Activated CD4-positive, alpha-beta T cell treated with anti-CD3 and anti-CD28 coated beads for 1 hour (primary cell): ENCODE data around the gene ANKRD53.

Source experiments
- DNase-seq: peaks from one replicate; pipeline ENCODE4 v3.0.0-alpha.2; 2020

Gene ANKRD53

DNA sequence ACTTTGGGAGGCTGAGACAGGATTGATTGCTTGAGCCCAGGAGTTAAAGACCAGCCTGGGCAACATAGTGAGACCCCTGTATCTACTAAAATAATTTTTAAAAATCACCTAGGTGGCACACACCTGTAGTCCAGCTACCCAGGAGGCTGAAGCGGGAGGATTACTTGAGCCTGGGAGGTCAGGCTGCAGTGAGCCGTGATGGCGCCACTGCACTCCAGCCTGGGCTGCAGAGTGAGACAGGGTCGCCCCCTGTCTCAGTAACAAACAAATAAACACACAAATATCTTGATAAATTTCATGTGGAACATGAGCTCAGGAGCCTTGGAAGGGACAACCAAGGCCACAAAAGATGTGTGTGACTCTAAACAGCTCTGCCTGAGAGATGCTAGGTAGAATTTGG, 11.7 kb upstream of the ANKRD53 start:
- DNase-seq, result no peak

DNA sequence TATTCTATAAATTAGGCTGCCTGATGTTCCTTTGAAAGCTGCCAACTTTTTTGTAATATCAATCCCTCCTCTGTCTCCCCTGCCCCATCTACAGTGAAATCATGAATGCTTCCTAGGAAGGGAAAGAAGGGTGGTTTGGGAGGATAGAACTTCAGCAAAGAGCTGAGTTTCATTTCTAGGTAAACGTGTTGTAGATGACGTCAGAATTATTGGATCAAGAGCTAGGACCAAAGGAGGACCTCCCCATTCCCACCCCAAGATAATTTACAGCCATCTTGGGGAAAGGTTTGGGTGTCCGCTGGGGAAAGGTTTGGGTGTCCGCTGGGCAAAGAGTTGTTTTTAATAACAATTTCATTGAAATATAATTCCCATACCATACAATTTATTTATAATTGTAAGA, 11.2 kb upstream of the ANKRD53 start:
- no peak for DNase-seq

DNA sequence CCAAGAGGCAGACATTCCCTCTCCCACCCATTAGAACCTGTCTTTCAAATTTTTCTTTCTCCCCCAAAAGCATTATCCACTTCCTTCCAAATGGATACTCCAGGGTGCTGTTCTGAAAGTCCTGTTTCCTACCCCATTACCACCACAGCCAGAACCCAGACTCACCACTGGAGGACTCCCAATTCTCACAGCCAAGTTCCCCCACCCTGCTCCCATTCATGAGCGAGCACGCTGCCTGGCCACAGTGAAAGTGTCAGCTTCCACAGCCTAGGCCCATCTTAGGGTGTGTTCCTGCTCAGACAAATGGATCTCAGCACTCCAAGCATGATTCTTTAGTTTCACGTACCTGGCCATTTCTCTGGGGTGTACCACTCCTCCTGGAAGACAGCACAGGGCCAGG, 3.8 kb upstream of the ANKRD53 start:
- no peak for DNase-seq

DNA sequence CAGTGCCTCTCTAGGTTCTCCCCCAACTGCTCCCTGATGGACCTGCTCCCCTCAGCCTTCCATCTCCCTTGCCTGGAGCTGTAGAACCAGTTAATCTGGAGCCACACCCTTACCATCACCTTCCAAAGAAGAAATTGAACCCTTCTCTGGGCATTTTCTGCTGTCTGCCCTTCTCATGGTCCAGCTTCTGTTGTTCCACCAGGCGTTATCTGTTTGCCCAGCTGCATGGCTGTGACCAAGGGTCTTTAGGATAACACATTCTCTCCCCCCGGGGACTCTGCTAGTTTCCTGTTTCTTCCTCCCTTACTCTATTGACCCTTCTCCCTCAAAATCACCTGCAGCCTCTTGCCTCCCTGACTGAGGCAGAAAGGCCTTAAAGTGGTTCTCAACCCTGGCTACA, 3.2 kb upstream of the ANKRD53 start:
- DNase-seq, result no peak

DNA sequence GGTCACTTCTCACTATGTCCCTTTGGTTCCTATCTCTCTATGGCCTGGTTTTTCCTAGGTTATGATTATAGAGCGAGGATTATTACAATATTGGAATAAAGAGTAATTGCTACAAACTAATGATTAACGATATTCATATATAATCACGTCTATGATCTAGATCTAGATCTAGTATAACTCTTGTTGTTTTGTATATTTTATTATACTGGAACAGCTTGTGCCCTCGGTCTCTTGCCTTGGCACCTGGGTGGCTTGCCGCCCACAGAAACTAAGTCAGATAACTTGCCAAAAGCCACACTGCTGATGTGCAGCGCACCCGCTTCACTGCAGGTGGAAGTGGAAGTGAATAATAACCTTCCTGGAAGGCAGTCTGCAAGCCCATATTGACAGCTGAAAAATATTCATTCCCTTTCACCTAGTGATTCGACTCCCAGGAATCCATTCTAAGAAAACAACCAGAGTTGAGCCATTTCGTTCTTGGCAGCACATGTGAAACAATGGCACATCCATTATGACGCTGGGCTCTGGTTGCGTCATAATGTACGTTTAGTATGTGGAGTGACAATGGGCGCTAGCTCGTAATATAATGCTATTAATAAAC, 725 bp upstream of the ANKRD53 start:
- DNase-seq, result no peak

DNA sequence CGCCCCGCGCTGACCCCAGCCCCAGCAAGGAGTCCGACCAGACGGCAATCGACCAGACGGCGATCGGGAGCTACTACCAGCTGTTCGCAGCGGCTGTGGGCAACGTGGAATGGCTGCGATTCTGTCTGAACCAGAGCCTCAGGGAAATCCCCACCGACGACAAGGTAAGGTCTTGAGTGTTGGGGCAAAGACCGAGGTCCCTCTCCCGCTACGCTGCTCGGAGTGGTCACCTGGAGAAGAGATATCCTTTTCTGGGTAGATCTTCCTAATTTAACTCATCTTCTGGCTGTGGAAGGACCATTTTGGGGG, 704 bp downstream of the ANKRD53 start:
- no peak for DNase-seq

DNA sequence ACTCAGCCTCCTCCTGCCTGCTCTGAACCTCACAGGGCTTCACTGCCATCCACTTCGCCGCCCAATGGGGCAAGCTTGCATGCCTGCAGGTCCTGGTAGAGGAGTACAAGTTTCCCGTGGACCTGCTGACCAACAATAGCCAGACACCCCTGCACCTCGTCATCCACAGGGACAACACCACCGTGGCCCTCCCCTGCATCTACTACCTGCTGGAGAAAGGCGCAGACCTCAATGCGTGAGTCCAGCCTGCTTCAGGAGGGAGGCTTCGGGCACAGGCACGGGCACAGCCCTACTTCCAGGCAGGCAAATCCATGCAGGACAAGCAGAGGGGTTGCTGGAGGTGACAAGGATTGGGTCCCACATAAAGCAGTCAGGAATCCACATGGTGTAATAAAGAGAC, 1.2 kb downstream of the ANKRD53 start:
- no peak for DNase-seq

DNA sequence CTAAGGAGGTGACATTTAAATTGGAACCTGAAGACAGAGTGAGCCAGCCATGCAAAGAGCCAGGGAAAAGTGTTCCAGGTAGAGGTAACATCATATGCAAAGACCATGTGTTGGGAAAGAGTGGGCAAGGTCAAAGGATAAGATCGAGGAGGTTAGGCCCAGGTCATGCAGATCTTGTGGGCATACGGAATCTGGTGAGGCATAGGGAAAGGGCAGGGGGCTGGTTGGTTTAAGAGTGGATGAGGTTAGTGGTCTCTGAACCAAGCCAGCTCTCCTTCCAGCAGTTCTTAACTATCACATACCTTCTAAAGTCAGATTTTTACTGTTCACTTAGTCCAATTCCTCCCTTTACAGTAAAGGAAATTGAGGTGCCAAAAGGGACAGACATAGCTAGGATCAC, 3.0 kb downstream of the ANKRD53 start:
- DNase-seq, result no peak

DNA sequence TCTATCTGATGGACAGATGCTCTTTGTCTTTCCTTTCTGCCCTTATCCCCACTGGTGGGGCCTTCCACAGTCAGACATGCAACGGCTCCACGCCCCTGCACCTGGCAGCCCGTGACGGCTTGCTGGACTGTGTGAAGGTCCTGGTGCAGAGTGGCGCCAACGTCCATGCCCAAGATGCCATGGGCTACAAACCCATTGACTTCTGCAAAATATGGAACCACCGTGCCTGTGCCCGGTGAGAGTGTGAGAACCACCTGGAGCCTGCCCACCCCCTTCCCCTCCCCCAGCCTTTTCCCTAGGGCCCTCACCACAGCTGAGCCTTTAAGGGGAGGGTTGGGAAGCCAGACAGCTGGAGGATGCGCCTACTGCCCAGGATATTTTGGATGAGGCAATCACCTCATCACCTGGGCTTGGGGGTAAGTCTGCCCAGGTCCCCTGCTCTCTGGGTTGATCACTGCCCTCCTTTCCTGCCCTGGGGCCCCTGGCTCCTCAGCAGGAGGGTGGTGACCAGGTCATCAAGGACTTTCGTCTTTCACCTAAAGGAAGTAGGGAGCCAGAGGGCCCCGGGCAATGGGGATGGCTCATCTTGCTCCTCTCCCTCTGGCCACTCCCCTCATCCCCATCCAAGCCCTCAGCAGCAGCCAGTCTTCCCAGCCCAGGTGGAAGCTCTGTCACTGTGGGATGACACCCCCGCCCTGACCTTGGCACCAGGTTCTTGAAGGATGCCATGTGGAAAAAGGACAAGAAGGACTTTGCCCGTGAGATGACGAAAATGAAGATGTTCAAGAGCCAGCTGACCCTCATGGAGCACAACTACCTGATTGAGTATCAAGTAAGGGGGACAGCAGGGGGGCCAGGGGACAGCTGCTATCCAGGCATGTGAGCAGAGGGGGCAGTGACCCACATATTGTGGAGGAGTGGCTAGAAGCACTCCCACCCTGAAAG, 3.7 kb downstream of the ANKRD53 start:
- no peak for DNase-seq

DNA sequence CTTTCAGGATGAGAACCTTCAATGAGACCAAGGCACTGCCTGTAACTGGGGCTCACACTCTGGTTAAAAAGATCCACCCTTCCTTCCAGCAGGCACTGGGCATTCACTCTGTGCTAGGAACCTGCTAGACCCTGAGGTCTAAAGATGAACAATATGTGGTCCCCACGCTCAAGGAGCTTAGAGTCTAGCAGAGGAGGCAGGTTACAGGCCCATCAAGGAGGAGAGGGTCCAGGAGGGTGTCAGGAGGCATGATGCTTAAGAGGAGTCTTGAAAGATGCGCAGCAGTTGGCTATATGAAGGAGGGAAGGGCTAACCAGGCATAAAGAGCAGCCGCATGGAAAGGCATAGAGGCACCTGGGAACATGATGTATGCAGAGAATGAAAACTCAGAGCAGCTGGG, 4.5 kb downstream of the ANKRD53 start:
- DNase-seq, result no peak

DNA sequence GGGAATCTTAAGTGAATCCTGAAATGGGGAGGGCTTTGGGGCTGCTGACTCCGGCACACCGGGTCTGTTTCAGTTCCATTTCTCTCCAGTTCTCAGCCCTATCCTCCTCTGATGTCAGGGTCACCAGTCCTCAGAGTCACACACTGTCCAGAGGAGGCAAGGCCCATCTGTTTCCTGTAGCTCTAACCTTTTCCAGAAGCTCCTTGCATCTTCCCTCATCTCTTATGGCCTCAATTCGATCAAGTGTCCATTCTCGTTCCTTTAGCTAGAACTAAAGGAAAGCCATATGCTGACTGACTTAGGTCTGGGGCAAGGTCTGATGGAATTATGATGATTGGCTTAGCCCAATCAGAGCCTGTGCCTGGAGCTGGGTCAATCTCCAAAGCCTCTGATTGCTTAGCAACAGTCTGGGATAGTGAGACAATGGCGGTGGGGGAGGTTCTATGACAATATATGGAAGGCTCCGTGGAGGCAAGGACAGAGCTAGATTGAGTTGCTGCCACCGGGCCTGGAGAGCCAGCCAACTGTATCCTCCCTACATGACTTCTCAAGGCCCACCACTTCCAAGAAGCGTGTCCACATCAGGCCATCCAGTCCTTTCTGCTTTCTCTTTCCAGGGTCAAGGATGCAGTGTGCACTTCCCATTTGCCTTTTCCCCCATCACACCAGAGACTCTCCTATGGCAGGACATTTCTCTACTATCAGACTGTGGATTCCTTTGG, 5.2 kb downstream of the ANKRD53 start:
- no peak for DNase-seq

DNA sequence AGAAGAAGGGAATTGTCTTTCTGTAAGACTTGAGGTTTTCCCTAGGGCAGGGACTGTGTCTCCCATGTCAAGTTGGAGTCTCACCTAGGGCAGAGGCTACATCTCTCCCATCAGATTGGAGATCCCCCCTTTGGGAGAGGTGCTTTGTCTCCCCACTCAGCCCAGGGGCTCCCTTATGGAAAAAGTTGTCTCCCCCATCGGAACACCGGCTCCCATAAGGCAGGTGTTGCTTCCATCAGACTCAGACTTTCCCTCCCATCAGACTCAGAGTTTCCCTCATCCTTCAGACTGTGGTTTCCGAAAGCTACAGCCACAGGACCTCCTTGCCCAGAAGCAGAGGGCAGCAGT, 5.8 kb downstream of the ANKRD53 start:
- peak; percentile 3 for DNase-seq

DNA sequence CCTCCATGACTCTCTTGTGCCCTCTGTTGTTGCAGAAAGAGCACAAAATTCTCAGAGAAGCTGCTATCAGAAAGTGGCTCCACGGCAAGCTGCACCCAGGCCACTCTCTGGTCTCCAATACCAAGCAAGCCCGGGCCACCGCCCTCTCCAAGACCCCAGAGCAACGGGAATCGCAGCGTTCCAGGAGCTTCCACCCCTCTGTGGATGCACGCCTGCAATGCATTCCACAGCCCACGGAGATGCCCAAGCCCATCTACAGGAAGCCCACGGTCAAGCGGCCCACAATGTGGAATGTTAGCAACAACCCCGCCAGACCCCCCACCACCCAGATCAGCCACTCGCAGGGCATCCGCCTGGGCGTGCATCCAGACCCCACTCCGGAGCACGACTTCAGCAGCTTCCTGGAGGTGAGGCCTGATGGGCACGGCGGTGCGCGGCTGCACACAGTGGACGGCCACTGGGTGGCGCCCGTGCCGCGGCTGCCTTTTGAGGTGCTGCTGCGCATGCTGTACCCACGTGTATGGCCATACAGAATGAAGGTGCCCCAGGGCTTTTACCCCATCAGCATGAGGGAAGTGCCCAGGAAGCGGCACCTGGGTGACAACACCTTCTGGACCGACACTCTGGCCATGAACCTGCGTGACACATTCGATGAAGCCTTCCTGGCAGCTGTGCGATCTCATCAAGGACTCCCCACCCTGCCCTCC, 6.3 kb downstream of the ANKRD53 start:
- peak; percentile 70 for DNase-seq

DNA sequence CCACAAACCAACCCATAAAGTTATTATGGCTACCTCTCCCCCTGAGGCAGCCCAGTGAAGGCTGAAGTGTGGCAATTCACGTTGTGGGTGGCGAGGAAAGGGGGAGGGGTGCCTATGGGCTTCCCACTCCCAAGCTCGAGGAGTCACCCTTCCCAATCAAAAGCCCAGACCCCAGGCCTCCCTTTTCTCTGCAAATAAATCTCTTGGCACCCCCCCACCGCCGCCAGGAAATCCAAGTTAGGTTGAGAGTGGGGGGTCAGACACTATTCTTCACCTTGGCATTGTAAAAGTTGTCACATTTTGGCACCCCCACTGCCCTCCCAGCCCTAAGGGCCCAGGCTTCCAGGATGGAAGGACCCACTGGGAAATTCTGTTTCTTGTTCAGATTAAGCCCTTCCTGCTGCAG, 6.9 kb downstream of the ANKRD53 start:
- DNase-seq, result no peak

DNA sequence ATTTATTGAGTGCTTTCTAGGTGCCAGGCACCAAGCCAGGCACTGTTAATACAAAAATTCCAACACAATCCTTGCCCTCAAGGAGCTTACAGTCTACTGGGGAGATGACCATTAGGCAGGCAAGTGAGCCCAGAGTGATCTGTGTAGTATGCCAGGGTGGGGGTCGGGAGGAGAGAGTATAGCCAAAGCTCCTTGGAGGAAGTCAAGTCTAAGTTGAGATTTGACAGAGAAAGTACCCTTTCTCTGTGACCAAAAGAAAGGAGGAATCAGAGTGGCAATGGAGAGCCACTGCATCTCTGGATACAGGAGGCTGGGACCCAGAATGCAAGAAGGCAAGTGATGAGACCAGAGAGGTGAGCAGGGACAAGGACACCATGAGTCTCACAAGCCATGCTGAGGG, 7.5 kb downstream of the ANKRD53 start:
- peak; percentile 1 for DNase-seq

DNA sequence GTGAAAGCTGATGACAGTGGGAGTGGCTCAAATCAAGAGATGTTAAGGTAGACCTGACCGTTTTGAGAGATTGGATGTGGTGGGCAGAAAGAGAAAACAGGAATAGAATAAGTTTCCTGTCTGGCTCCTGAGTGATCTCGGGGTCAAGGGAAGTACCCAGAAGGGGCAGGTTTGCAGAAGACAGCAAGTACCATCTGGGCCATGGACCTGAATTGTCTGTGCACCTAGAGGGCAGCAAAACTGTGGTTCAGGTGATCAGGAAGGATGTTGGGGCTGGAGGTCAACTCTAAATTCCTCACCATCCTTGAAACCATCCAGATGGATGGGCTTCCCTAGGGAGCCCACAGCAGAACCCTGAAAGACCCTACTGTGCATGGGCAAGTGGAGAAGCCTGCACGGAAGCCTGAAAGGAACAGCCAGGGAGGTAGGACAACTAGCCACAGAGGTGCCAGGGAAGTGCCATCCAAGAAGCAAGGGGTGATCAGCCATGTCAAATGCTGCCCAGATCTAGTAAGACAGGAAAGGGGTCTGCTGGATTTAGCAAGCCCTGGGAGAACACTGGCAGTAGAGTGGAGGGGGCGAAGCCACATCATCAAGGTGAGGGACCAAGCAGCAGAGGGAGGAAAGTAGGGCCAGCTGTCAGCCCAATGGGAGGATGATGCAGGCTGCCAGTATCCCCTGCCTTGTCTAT, 8.2 kb downstream of the ANKRD53 start:
- DNase-seq, result peak; percentile 2

DNA sequence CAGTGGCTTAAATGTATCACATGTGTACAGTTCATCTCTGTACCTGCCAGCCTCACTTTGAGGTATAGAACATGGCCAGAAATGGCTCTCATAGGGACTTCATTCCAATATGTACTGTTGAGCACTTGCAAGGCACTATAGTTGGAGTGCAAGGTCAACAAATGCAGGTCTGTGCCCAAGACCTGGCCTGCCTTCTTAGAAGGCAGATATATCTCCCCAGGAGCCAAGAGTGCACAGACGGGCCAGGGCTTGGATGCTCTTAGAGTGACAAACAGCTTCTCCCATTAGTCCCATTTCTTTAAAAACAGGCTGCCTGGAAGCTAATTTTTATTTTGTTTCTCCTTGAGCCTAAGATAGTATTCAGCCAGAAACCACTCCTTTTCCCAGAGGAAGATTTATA, 9.0 kb downstream of the ANKRD53 start:
- DNase-seq, result peak; percentile 2

DNA sequence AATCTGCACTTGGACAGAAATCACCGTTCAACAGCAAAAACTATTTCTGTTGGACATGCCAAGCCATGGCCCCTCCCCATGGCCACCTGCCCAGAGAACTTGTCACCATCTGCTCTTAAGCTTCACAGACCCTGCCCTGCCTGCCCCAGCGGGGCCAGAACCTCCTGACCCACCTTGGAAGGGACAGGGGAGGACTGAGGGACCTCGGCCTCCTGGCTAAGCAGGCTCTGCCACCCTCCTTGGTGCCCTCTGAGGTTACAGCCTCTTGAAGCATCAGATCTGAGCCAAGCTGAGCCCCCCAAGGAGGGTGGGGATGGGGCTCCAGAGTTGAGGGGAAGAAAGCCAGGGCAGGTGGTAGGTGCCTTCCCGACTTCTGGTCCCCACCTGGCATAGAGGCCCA, 9.7 kb downstream of the ANKRD53 start:
- DNase-seq, result peak; percentile 2

DNA sequence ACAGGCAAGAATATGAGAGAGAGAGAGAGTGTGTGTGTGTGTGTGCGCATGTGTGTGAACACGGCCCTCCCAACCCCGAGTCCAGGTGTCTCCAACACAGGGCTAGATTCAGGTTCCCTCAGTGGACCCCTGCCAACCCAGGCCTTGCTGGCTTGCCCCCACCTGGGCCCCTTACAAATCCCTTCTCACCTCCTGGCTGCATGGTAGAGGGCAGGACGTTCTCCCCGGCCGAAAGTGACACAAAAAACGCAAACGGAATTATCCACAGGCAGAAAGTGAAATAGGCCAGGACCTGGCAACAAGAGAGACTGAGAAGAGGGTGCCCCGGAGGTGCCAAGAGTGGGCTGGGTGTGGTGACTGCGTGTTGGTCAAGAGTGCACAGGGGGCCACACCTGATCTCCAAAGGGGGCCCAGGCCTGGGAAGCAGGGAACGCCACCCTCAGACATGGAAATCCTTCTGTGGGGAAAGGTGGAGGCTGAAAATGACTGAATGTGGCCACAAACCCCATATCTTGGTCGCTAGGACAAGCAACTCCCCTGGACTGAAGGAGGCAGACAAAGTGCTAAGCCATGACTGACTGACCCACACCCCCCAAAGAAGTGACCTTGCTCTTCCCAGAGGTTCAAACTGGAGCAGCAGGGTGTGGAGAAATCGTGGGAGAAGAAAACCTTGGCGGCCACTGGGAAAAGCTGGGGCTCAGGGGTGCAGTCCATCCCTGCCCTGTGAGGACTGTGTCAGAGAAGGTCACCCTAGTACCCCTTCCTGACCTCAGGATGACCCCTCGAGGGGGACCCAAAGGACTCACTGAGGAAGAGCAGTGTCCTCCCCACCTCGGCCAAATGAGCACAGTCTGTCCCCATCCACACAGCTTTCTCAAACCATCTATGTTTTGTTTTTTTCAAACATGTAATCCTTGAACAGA, 10.6 kb downstream of the ANKRD53 start:
- no peak for DNase-seq

DNA sequence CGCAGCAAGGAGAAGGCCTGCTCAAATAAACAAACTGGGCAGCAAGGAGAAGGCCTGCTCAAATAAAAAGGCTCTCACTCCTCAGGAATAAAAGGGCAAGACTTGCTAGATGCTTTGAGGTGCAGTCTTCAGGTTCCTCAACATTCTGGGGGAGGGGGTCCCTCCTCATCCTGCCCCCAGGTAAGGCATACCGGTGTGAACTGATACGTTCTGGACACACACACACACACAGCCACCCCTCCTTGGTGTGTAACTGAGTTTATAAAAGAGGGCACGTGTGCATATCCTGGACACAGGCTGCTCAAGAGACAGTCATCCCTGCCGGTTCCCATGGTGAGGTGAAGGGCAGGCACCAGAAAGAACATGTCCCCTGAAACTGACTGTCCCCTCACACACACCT, 11.8 kb downstream of the ANKRD53 start:
- no peak for DNase-seq

DNA sequence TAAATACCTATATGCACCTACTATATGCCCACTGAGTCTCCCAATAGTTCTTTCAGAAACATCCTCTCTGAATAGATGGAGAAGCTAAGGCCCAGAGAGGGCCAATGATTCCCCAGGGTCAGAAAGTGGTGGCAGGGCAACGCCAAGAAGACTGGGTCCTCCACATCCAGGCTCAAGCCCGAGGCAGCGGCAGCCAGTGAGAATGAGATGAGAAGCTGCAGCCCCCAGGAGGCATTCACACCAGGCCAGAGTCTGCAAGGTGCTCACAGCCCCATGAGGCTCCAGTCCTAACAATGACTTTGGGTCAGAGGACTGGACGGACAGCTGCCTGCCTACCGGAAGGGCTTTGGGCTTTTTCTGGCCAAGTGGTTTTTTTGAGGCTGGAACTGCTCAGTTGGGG, 12.7 kb downstream of the ANKRD53 start:
- DNase-seq, result no peak

DNA sequence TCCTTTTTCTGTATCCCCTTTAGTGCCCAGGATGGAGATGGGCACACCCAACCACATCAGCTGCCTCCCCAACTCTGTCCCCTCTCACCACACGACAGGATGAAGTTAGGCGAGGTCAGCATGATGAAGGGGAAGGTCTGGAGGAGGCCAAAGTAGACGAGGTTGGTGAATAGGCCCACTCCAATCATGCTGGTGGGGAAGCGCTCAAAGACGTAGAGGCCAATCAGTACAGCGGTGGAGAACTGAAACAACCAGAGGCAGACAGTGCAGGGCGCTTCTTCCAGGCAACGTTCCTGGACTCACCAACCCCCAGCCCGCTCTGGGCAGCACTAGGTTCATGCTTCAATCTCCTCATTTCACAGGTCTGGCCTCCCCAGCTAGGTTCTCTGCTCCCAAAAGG, 13.3 kb downstream of the ANKRD53 start:
- no peak for DNase-seq
